ACC112 (cell line): ENCODE measurements around the gene ZNF618.

Source experiments
- H2AFZ ChIP-seq: fragments of 200-600 bp; sonication (generic); one replicate; pipeline ENCODE4 v1.6.0; 2017; ENCODE audit warnings: antibody characterized with exemption, low read length; ENCODE audit not compliant: unreplicated experiment
- H3K27ac ChIP-seq: fragments of 200-600 bp; sonication (generic); 2 replicates; pipeline ENCODE4 v1.5.1; 2014; ENCODE audit warnings: low read depth, mild to moderate bottlenecking, antibody characterized with exemption, low read length, moderate library complexity
- H3K27me3 ChIP-seq: fragments of 200-600 bp; sonication (generic); 2 replicates; pipeline ENCODE4 v1.6.1; 2014; ENCODE audit warnings: mild to moderate bottlenecking, antibody characterized with exemption, low read length, moderate library complexity, mixed read lengths; ENCODE audit not compliant: insufficient read depth
- H3K36me3 ChIP-seq: fragments of 200-600 bp; sonication (generic); 2 replicates; pipeline ENCODE4 v1.6.1; 2016; ENCODE audit warnings: mild to moderate bottlenecking, antibody characterized with exemption, low read length, moderate library complexity, mixed read lengths; ENCODE audit not compliant: insufficient read depth
- H3K4me1 ChIP-seq: fragments of 200-600 bp; sonication (generic); one replicate; pipeline ENCODE4 v1.6.1; 2016; ENCODE audit warnings: low read length, mixed read lengths; ENCODE audit not compliant: insufficient read depth, unreplicated experiment, control insufficient read depth
- H3K4me3 ChIP-seq: fragments of 200-600 bp; sonication (generic); 2 replicates; pipeline ENCODE4 v1.5.1; 2014; ENCODE audit warnings: mild to moderate bottlenecking, low read depth, low read length
- H3K79me2 ChIP-seq: fragments of 200-600 bp; sonication (generic); one replicate; pipeline ENCODE4 v1.6.0; 2016; ENCODE audit warnings: low read length; ENCODE audit not compliant: control insufficient read depth, unreplicated experiment, insufficient read depth

The ZNF618 gene

GRCh38 chr9:113896713-113897112 is 20.6 kb downstream of the ZNF618 start:
- Histone ChIP-seq H3K27me3 (no peaks in the 10 kb centered on the region), H3K36me3 (peaks cover 1% of the 10 kb centered on the region), H3K27ac (no peak overlapping the region), H2AFZ (no peak overlapping the region), H3K4me1 (no peaks in the 10 kb centered on the region), H3K79me2 (peaks cover 5% of the 10 kb centered on the region), H3K4me3 (no peak overlapping the region)

- no peak overlapping the region for H2AFZ ChIP-seq
- no peaks in the 10 kb centered on the region for H3K27me3 ChIP-seq
- peaks cover 5% of the 10 kb centered on the region for H3K79me2 ChIP-seq
- H3K36me3 ChIP-seq, result no peaks in the 10 kb centered on the region
- H3K4me3 ChIP-seq, result no peak overlapping the region
- H3K4me1 ChIP-seq, result no peaks in the 10 kb centered on the region
- no peak overlapping the region for H3K27ac ChIP-seq
Observed at GRCh38 chr9:113898151-113898550, 22.0 kb downstream of the ZNF618 start.

DNA sequence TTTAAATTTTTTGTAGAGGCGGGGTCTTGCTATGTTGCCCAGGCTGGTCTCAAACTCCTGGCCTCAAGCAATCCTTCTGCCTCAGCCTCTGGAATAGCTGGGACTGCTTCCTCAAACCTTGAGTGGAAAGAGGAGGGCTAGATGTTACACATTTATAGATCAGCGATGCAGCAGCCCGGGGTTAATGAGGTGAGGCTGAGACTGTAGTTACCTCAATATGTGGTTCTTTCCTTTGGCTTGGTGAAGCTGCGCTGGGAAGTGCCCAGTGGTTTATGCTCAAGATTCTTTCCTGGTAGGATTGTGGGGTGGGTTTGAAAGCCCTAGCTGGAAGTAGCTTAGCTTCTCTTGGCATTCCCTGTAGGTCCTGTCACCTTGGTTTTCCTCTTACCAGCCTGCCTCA is 22.5 kb downstream of the ZNF618 start:
- H3K27ac ChIP-seq, result no peak overlapping the region
- no peaks in the 10 kb centered on the region for H3K36me3 ChIP-seq
- H3K79me2 ChIP-seq, result peaks cover 5% of the 10 kb centered on the region
- no peak overlapping the region for H2AFZ ChIP-seq
- H3K4me3 ChIP-seq, result no peak overlapping the region
- no peaks in the 10 kb centered on the region for H3K27me3 ChIP-seq
- H3K4me1 ChIP-seq, result no peaks in the 10 kb centered on the region

- Histone ChIP-seq H3K79me2 (peaks cover 5% of the 10 kb centered on the region), H3K4me1 (no peaks in the 10 kb centered on the region), H3K4me3 (no peak overlapping the region), H2AFZ (no peak overlapping the region), H3K36me3 (no peaks in the 10 kb centered on the region), H3K27ac (no peak overlapping the region), H3K27me3 (no peaks in the 10 kb centered on the region)
Observed at GRCh38 chr9:113899205-113899604, 23.1 kb downstream of the ZNF618 start.

- H3K4me1 ChIP-seq, result no peaks in the 10 kb centered on the region
- no peaks in the 10 kb centered on the region for H3K79me2 ChIP-seq
- no peak overlapping the region for H3K27ac ChIP-seq
- H3K4me3 ChIP-seq, result no peak overlapping the region
- no peak overlapping the region for H2AFZ ChIP-seq
- H3K27me3 ChIP-seq, result no peaks in the 10 kb centered on the region
- H3K36me3 ChIP-seq, result no peaks in the 10 kb centered on the region
Observed at GRCh38 chr9:113901221-113901688, 25.1 kb downstream of the ZNF618 start.

- Histone ChIP-seq H3K79me2 (no peaks in the 10 kb centered on the region), H3K36me3 (no peaks in the 10 kb centered on the region), H3K4me1 (no peaks in the 10 kb centered on the region), H3K27ac (no peak overlapping the region), H3K4me3 (no peak overlapping the region), H2AFZ (no peak overlapping the region), H3K27me3 (no peaks in the 10 kb centered on the region)
Observed at GRCh38 chr9:113903514-113904077, 27.5 kb downstream of the ZNF618 start.

DNA sequence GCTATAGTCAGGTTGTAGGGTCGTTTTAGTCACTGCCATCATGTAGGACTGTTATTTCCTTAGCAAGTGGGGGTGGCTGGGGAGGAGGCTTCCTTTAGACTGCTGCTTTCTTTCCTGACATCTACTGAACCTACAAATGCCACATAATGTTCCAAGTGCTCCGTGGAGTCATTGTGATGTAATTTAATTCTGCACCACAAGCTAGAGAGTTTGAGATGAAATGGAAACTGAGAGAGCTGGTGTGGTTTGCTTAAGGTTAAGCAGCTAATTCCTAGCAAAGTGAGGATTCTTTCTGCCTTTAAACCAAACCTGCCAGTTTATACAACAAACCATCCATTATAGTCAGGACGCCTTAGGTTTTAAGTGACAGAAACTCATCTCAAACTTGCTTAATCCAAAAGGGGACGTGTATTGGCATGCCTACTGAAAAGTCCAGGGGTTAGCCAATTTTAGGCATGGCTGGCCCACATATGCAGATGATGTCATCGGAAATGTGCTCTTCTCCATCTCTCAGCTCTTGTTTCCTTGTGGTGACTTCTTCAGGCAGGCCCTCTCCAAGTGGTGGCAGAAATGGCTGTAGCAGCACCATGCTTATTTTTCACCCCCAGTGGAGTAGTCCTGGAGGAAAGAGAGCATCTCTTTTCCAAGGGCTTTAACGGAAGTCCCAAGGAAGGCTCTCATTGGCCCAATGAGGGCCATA is 30.5 kb downstream of the ZNF618 start:
- Histone ChIP-seq H3K79me2 (peaks cover 2% of the 10 kb centered on the region), H2AFZ (no peak overlapping the region), H3K27me3 (no peaks in the 10 kb centered on the region), H3K36me3 (no peaks in the 10 kb centered on the region), H3K4me1 (no peaks in the 10 kb centered on the region), H3K4me3 (no peak overlapping the region), H3K27ac (no peak overlapping the region)

- H3K79me2 ChIP-seq, result peaks cover 2% of the 10 kb centered on the region
- no peak overlapping the region for H3K27ac ChIP-seq
- no peaks in the 10 kb centered on the region for H3K4me1 ChIP-seq
Observed at GRCh38 chr9:113907282-113907681, 31.2 kb downstream of the ZNF618 start.

GRCh38 chr9:113909421-113909820 is 33.3 kb downstream of the ZNF618 start:
- no peak overlapping the region for H3K27ac ChIP-seq
- H3K36me3 ChIP-seq, result no peaks in the 10 kb centered on the region
- H3K27me3 ChIP-seq, result no peaks in the 10 kb centered on the region
- H3K4me3 ChIP-seq, result no peak overlapping the region
- H2AFZ ChIP-seq, result no peak overlapping the region
- no peaks in the 10 kb centered on the region for H3K4me1 ChIP-seq
- H3K79me2 ChIP-seq, result peaks cover 2% of the 10 kb centered on the region

More at GRCh38 chr9:113907282-113907681, 31.2 kb downstream of the ZNF618 start:
- H2AFZ ChIP-seq, result no peak overlapping the region
- no peaks in the 10 kb centered on the region for H3K36me3 ChIP-seq
- H3K27me3 ChIP-seq, result no peaks in the 10 kb centered on the region
- H3K4me3 ChIP-seq, result no peak overlapping the region

DNA sequence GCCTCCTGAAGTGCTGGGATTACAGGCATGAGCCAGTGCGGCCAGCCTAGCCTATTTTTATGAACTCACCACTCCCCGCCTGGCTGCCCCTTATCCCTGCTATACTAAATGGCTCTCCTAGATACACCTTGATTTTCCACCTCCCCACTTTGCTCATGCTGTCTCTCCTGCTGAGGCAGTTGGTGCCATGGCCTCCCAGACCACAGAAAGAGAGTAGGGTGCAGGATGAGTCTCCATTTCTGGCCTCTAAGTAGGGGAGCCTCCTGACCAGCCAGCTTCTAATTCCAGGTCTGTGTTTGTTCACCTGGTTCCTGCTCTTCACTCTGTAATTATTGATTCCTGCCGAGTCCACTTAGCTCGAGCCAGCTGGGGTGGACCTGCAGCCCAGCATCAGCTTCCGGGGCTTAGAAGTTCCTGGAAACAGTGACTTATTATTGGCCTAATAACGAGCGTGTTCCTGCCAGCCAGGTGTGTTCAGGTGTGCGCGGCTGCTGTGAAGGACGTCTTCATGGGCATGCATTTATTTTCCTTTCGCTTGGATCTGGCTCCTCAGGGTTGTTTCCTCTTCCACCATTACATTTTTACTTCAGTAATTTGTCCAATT is 34.0 kb downstream of the ZNF618 start:
- Histone ChIP-seq H3K27ac (no peak overlapping the region), H3K36me3 (no peaks in the 10 kb centered on the region), H2AFZ (no peak overlapping the region), H3K27me3 (no peaks in the 10 kb centered on the region), H3K4me3 (no peak overlapping the region), H3K79me2 (peaks cover 2% of the 10 kb centered on the region), H3K4me1 (no peaks in the 10 kb centered on the region)
